HFFc6 (cell line): ENCODE measurements around the gene CNOT8. TPM values are rescaled to one million over a fixed set of nuclear protein-coding genes. Genes with fewer than 3 reads are reported as not detected.

ENCODE experiments used
- DNase-seq: peaks from one replicate; pipeline ENCODE4 v3.0.0-alpha.2; 2018
- H3K27ac Mint-ChIP-seq: 2 replicates; pipeline ENCODE4 v1.8.0; 2020; ENCODE audit warnings: mild to moderate bottlenecking, mixed read lengths
- H3K27me3 Mint-ChIP-seq: 2 replicates; pipeline ENCODE4 v1.8.0; 2021; ENCODE audit warnings: mild to moderate bottlenecking, moderate library complexity, mixed read lengths; ENCODE audit not compliant: insufficient read depth
- H3K36me3 Mint-ChIP-seq: 2 replicates; pipeline ENCODE4 v1.8.0; 2021; ENCODE audit warnings: low read depth, mixed read lengths
- H3K4me1 Mint-ChIP-seq: 2 replicates; pipeline ENCODE4 v1.8.0; 2020; ENCODE audit warnings: low read depth, mixed read lengths
- H3K4me3 Mint-ChIP-seq: 2 replicates; pipeline ENCODE4 v1.8.0; 2020; ENCODE audit warnings: mild to moderate bottlenecking, moderate library complexity, mixed read lengths
- H3K9me3 Mint-ChIP-seq: 2 replicates; pipeline ENCODE4 v1.8.0; 2020; ENCODE audit warnings: mild to moderate bottlenecking, mixed read lengths
- CTCF ChIP-seq: fragments of 200-600 bp; sonication (generic); IDR thresholded peaks from 2 replicates; pipeline ENCODE4 v1.5.0; 2021; ENCODE audit warnings: antibody characterized with exemption, mild to moderate bottlenecking
- total RNA-seq, 6 experiments: library from RNA; stranded (reverse); fragmentation: NEBNext Ultra II Directional; extraction: Animal tissue kit (Norgen Biotek cat#: 25700); gene quantifications; 2 replicates in 1 of 6; 3 replicates in 5 of 6; pipeline ENCODE4 v1.2.3, GENCODE V29; 2021

The CNOT8 gene
- total RNA-seq, 6 experiments from 2014 or later: 29.5 to 38.6 (median 30.8) TPM

- no peak for DNase-seq
- H3K4me3 Mint-ChIP-seq: no peak overlapping the region
- H3K27me3 Mint-ChIP-seq: no peaks in the 10 kb centered on the region
- H3K36me3 Mint-ChIP-seq: peaks cover 58% of the 10 kb centered on the region
- TF ChIP-seq CTCF: no peak
- no peak overlapping the region for H3K27ac Mint-ChIP-seq
- peaks cover 25% of the 10 kb centered on the region for H3K9me3 Mint-ChIP-seq
- H3K4me1 Mint-ChIP-seq: no peaks in the 10 kb centered on the region
Observed at GRCh38 chr5:154885439-154885838, 27.0 kb downstream of the CNOT8 start.

GRCh38 chr5:154892369-154892771 is 33.9 kb downstream of the CNOT8 start:
- DNase-seq: no peak
- H3K27ac Mint-ChIP-seq: no peak overlapping the region
- H3K4me3 Mint-ChIP-seq: no peak overlapping the region
- TF ChIP-seq CTCF: no peak
- H3K36me3 Mint-ChIP-seq: peaks cover 44% of the 10 kb centered on the region
- no peaks in the 10 kb centered on the region for H3K4me1 Mint-ChIP-seq
- no peaks in the 10 kb centered on the region; the same call in none of the 2 replicates for H3K27me3 Mint-ChIP-seq
- H3K9me3 Mint-ChIP-seq: no peaks in the 10 kb centered on the region; the same call in 1 of the 2 replicates

GRCh38 chr5:154893381-154893780 is 35.0 kb downstream of the CNOT8 start:
- no peak overlapping the region for H3K27ac Mint-ChIP-seq
- H3K36me3 Mint-ChIP-seq: peaks cover 34% of the 10 kb centered on the region
- TF ChIP-seq CTCF: no peak
- H3K27me3 Mint-ChIP-seq: no peaks in the 10 kb centered on the region; the same call in none of the 2 replicates
- no peaks in the 10 kb centered on the region for H3K4me1 Mint-ChIP-seq
- no peak for DNase-seq
- H3K9me3 Mint-ChIP-seq: no peaks in the 10 kb centered on the region
- H3K4me3 Mint-ChIP-seq: no peak overlapping the region

- no peak for TF ChIP-seq CTCF
- Mint-ChIP-seq H3K27me3 (no peaks in the 10 kb centered on the region; the same call in none of the 2 replicates), H3K27ac (no peak overlapping the region), H3K9me3 (no peaks in the 10 kb centered on the region), H3K4me3 (no peak overlapping the region), H3K36me3 (peaks cover 18% of the 10 kb centered on the region), H3K4me1 (peaks cover 9% of the 10 kb centered on the region; the same call in 1 of the 2 replicates)
- no peak for DNase-seq
Observed at GRCh38 chr5:154895606-154896561, 37.5 kb downstream of the CNOT8 start.

GRCh38 chr5:154896562-154897165 is 38.2 kb downstream of the CNOT8 start:
- no peak for TF ChIP-seq CTCF
- H3K27ac Mint-ChIP-seq: no peak overlapping the region
- no peaks in the 10 kb centered on the region for H3K9me3 Mint-ChIP-seq
- no peak overlapping the region for H3K4me3 Mint-ChIP-seq
- H3K36me3 Mint-ChIP-seq: peaks cover 13% of the 10 kb centered on the region
- no peaks in the 10 kb centered on the region; the same call in none of the 2 replicates for H3K27me3 Mint-ChIP-seq
- H3K4me1 Mint-ChIP-seq: peaks cover 9% of the 10 kb centered on the region; the same call in 1 of the 2 replicates
- no peak for DNase-seq
